WTC11 (cell line): ENCODE data around the gene SUPT3H. TPM values are rescaled to one million over a fixed set of nuclear protein-coding genes. Genes with fewer than 3 reads are reported as not detected.

Experiments
- CBFB ChIP-seq: sonication (generic); formaldehyde crosslinking; IDR thresholded peaks from 2 replicates; pipeline ENCODE4 v1.8.1; 2022; ENCODE audit warnings: mild to moderate bottlenecking, low read depth, missing genetic modification reagents
- ELF4 ChIP-seq: sonication (generic); formaldehyde crosslinking; IDR thresholded peaks from 2 replicates; pipeline ENCODE4 v1.8.1; 2022; ENCODE audit warnings: low read depth, mild to moderate bottlenecking, moderate library complexity, missing genetic modification reagents
- MXD4 ChIP-seq: fragments of 250-450 bp; sonication (Bioruptor Pico); IDR thresholded peaks from 2 replicates; pipeline ENCODE4 v1.8.0; 2021; ENCODE audit warnings: mild to moderate bottlenecking, moderate library complexity, borderline replicate concordance
- PRRX2 ChIP-seq: fragments of 250-450 bp; sonication (Bioruptor Pico); IDR thresholded peaks from 2 replicates; pipeline ENCODE4 v1.8.0; 2021; ENCODE audit warnings: mild to moderate bottlenecking
- RELA ChIP-seq: sonication (generic); formaldehyde crosslinking; IDR thresholded peaks from 2 replicates; pipeline ENCODE4 v1.8.1; 2022; ENCODE audit warnings: missing genetic modification reagents, mild to moderate bottlenecking, borderline replicate concordance
- SMAD3 ChIP-seq: sonication (generic); formaldehyde crosslinking; IDR thresholded peaks from 2 replicates; pipeline ENCODE4 v1.8.0; 2022; ENCODE audit warnings: missing genetic modification reagents, mild to moderate bottlenecking, borderline replicate concordance
- TEAD1 ChIP-seq: sonication (generic); formaldehyde crosslinking; IDR thresholded peaks from 2 replicates; pipeline ENCODE4 v1.8.0; 2022; ENCODE audit warnings: mild to moderate bottlenecking, missing genetic modification reagents
- ZBTB21 ChIP-seq: sonication (generic); formaldehyde crosslinking; IDR thresholded peaks from 2 replicates; pipeline ENCODE4 v1.8.1; 2023; ENCODE audit warnings: mild to moderate bottlenecking, missing genetic modification reagents, borderline replicate concordance
- ZNF263 ChIP-seq: sonication (generic); formaldehyde crosslinking; IDR thresholded peaks from 2 replicates; pipeline ENCODE4 v1.8.1; 2022; ENCODE audit warnings: low read depth, mild to moderate bottlenecking, moderate library complexity, missing genetic modification reagents
- ZNF396 ChIP-seq: fragments of 250-450 bp; sonication (Bioruptor Pico); IDR thresholded peaks from 2 replicates; pipeline ENCODE4 v1.8.0; 2021; ENCODE audit warnings: mild to moderate bottlenecking, moderate library complexity, borderline replicate concordance
- total RNA-seq: library from RNA; stranded (reverse); gene quantifications from 3 replicates; pipeline ENCODE4 v1.2.3, GENCODE V29; 2021
- TF ChIP-seq, protein P1 (sequence below): sonication (generic); formaldehyde crosslinking; IDR thresholded peaks from 2 replicates; pipeline ENCODE4 v1.8.1; 2022; ENCODE audit warnings: mild to moderate bottlenecking, missing genetic modification reagents, moderate library complexity, borderline replicate concordance
- TF ChIP-seq, protein P2 (sequence below): sonication (generic); formaldehyde crosslinking; conservative IDR thresholded peaks from 2 replicates; pipeline ENCODE4 v1.8.1; 2023; ENCODE audit warnings: mild to moderate bottlenecking, low read depth, missing genetic modification reagents, moderate library complexity
- TF ChIP-seq, protein P3 (sequence below): sonication (generic); formaldehyde crosslinking; IDR thresholded peaks from 2 replicates; pipeline ENCODE4 v1.8.1; 2022; ENCODE audit warnings: missing genetic modification reagents, borderline replicate concordance
- TF ChIP-seq, protein P4 (sequence below): sonication (generic); formaldehyde crosslinking; IDR thresholded peaks from 2 replicates; pipeline ENCODE4 v1.8.1; 2023; ENCODE audit warnings: mild to moderate bottlenecking, missing genetic modification reagents, borderline replicate concordance
- TF ChIP-seq, protein P5 (sequence below): fragments of 250-450 bp; sonication (Bioruptor Pico); conservative IDR thresholded peaks from 2 replicates; pipeline ENCODE4 v1.9.0; 2021; ENCODE audit warnings: mild to moderate bottlenecking
- TF ChIP-seq, protein P6 (sequence below): fragments of 250-450 bp; sonication (Bioruptor Pico); IDR thresholded peaks from 2 replicates; pipeline ENCODE4 v1.8.0; 2021; ENCODE audit warnings: mild to moderate bottlenecking

Gene SUPT3H
- total RNA-seq, 1 experiment from 2014 or later = 15.3 TPM

DNA sequence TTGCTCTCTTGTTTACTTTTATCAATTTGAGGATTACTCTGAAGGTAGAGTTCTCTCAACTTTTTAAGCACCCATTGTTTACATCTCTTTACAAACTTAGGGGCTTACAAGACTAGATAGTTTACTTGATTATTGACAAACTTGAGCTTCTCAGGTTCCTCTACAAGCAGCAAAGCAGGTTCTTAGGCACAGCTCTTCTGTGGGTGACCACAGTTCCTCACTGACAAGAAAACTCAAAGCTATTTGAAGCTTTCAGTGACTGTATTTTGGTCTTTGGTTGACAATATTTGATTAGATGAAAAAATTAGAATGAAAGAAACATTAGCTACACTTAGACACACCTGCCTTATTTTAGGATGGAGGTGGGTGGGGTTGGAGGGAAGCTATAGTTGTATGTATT, 376.9 kb downstream of the SUPT3H start (continued):
- TF ChIP-seq SMAD3 (CRISPR knock-in tag) = no peak
- TF ChIP-seq, protein P1, sequence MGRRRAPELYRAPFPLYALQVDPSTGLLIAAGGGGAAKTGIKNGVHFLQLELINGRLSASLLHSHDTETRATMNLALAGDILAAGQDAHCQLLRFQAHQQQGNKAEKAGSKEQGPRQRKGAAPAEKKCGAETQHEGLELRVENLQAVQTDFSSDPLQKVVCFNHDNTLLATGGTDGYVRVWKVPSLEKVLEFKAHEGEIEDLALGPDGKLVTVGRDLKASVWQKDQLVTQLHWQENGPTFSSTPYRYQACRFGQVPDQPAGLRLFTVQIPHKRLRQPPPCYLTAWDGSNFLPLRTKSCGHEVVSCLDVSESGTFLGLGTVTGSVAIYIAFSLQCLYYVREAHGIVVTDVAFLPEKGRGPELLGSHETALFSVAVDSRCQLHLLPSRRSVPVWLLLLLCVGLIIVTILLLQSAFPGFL (CRISPR knock-in tag) = no peak
- TF ChIP-seq, protein P2, sequence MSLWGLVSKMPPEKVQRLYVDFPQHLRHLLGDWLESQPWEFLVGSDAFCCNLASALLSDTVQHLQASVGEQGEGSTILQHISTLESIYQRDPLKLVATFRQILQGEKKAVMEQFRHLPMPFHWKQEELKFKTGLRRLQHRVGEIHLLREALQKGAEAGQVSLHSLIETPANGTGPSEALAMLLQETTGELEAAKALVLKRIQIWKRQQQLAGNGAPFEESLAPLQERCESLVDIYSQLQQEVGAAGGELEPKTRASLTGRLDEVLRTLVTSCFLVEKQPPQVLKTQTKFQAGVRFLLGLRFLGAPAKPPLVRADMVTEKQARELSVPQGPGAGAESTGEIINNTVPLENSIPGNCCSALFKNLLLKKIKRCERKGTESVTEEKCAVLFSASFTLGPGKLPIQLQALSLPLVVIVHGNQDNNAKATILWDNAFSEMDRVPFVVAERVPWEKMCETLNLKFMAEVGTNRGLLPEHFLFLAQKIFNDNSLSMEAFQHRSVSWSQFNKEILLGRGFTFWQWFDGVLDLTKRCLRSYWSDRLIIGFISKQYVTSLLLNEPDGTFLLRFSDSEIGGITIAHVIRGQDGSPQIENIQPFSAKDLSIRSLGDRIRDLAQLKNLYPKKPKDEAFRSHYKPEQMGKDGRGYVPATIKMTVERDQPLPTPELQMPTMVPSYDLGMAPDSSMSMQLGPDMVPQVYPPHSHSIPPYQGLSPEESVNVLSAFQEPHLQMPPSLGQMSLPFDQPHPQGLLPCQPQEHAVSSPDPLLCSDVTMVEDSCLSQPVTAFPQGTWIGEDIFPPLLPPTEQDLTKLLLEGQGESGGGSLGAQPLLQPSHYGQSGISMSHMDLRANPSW (CRISPR knock-in tag) = no peak
- no peak for TF ChIP-seq ZNF263 (CRISPR knock-in tag)
- TF ChIP-seq, protein P3, sequence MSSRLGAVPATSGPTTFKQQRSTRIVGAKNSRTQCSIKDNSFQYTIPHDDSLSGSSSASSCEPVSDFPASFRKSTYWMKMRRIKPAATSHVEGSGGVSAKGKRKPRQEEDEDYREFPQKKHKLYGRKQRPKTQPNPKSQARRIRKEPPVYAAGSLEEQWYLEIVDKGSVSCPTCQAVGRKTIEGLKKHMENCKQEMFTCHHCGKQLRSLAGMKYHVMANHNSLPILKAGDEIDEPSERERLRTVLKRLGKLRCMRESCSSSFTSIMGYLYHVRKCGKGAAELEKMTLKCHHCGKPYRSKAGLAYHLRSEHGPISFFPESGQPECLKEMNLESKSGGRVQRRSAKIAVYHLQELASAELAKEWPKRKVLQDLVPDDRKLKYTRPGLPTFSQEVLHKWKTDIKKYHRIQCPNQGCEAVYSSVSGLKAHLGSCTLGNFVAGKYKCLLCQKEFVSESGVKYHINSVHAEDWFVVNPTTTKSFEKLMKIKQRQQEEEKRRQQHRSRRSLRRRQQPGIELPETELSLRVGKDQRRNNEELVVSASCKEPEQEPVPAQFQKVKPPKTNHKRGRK (CRISPR knock-in tag) = no peak
- TF ChIP-seq PRRX2 (CRISPR knock-in tag) = no peak
- no peak for TF ChIP-seq ZBTB21 (CRISPR knock-in tag)
- TF ChIP-seq RELA (CRISPR knock-in tag) = no peak
- TF ChIP-seq, protein P4, sequence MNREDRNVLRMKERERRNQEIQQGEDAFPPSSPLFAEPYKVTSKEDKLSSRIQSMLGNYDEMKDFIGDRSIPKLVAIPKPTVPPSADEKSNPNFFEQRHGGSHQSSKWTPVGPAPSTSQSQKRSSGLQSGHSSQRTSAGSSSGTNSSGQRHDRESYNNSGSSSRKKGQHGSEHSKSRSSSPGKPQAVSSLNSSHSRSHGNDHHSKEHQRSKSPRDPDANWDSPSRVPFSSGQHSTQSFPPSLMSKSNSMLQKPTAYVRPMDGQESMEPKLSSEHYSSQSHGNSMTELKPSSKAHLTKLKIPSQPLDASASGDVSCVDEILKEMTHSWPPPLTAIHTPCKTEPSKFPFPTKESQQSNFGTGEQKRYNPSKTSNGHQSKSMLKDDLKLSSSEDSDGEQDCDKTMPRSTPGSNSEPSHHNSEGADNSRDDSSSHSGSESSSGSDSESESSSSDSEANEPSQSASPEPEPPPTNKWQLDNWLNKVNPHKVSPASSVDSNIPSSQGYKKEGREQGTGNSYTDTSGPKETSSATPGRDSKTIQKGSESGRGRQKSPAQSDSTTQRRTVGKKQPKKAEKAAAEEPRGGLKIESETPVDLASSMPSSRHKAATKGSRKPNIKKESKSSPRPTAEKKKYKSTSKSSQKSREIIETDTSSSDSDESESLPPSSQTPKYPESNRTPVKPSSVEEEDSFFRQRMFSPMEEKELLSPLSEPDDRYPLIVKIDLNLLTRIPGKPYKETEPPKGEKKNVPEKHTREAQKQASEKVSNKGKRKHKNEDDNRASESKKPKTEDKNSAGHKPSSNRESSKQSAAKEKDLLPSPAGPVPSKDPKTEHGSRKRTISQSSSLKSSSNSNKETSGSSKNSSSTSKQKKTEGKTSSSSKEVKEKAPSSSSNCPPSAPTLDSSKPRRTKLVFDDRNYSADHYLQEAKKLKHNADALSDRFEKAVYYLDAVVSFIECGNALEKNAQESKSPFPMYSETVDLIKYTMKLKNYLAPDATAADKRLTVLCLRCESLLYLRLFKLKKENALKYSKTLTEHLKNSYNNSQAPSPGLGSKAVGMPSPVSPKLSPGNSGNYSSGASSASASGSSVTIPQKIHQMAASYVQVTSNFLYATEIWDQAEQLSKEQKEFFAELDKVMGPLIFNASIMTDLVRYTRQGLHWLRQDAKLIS (CRISPR knock-in tag) = no peak
- TF ChIP-seq, protein P5, sequence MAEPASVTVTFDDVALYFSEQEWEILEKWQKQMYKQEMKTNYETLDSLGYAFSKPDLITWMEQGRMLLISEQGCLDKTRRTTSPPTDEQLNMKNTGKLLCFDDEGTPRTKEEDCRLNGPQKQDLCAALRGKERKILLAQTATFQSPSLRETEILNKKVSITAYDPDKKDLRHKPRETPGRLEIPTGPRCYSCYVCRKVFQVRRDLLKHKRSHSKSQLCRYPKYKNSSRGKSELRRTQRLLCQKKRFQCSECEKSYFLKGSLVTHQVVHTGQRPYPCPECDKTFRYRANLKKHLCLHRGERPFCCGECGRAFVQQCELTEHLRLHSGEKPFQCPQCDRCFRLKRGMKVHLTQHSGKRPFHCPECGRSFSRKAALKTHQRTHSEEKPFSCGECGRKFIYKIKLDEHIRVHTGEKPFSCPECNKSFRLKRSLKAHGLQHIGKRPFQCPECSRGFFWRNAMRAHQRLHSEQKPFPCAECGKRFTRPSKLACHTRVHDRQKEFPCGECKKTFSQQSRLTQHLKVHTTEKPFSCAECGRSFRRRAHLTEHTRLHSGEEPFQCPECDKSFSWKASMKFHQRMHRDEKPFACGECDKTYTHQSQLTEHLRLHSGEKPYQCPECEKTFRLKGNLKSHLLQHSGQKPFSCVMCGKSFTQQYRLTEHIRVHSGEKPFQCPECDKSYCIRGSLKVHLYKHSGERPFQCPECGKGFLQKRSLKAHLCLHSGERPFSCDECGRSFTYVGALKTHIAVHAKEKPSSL (CRISPR knock-in tag) = no peak
- TF ChIP-seq MXD4 (CRISPR knock-in tag) = no peak
- no peak for TF ChIP-seq CBFB (CRISPR knock-in tag)
- TF ChIP-seq, protein P6, sequence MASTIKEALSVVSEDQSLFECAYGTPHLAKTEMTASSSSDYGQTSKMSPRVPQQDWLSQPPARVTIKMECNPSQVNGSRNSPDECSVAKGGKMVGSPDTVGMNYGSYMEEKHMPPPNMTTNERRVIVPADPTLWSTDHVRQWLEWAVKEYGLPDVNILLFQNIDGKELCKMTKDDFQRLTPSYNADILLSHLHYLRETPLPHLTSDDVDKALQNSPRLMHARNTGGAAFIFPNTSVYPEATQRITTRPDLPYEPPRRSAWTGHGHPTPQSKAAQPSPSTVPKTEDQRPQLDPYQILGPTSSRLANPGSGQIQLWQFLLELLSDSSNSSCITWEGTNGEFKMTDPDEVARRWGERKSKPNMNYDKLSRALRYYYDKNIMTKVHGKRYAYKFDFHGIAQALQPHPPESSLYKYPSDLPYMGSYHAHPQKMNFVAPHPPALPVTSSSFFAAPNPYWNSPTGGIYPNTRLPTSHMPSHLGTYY (CRISPR knock-in tag) = no peak
- TF ChIP-seq ZNF396 (CRISPR knock-in tag) = no peak
- no peak for TF ChIP-seq ELF4
- no peak for TF ChIP-seq TEAD1
